Activated T-cell treated with anti-CD3 and anti-CD28 coated beads for 48 hours (primary cell): ENCODE data around the gene CUX1.

Experiments used
- DNase-seq: peaks from one replicate; pipeline ENCODE4 v3.0.0-alpha.2; 2020; ENCODE audit warnings: low read depth

The CUX1 gene

DNA sequence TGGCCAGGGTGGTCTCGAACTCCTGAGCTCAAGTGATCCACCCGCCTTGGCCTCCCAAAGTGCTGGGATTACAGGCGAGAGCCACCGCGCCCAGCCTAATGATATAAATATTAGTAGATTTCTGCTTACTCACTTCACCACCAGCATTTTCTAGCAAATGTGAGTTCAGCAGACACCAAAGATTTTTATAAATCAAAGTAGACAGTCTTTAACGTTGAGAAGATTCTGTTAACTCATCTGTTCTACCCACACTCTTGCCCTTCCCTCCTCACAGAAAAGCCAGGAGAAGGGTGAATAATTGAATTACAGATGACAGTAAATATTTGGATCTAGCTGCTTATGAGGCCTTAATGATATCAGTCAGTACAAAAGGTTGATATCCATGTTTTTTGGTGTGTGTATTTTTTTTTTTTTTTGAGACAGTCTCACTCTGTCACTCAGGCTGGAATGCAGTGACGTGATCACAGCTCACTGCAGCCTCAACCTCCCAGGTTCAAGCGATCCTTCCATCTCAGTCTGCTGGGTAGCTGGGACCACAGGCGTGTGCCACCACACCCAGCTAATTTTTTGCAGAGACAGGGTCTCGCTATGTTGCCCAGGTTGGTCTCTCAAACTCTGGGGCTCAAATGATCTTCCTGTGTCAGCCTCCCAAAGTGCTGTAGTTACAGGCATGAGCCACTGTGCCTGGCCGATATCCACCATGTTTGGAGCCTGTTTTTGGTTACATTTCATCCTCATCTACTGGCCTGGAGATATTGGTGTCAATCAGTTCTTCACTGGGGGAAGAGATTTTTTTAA, 120.5 kb downstream of the CUX1 start:
- DNase-seq: no peak

DNA sequence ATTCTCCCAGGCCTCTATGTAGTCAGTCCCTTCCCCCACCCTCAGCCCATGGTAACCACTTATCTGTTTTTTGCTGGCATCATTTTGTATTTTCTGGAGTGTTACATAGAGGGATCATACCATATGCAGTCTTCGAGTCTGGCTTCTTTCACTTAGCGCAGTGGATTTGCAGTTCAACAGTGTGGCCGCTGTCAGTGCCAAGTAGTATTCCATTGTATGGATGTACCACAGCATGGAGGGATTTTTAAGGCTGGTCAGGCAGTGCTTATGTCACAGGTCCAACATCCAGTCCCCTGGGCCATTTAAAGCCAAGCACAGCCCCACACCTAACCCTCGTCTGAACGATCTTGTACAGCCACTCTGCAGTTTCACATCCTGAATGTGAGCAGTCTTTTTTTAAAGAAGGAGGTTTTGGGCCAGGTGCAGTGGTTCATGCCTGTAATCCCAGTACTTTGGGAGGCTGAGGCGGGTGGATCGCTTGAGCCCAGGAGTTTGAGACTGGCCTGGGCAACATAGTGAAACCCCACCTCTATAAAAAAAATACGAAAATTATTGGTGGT, 121.8 kb downstream of the CUX1 start:
- DNase-seq: no peak

DNA sequence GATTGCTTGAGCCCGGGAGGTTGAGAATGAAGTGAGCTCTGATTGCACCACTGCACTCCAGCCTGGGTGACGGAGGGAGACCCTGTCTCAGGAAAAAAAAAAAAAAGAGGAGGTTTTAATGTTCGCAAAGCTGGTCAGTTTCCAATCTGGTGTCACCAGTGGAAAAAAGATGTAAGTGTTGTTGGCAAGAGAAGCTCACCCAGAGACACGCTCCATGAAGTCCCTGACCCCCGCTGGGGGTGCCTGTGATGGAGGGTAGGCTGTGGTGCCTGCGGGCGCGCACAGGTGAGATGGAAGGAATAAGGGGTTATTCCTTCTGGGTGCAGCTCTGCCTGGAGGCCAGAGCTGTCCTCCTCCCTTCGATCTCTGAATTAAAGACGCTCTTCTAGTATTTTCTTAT, 122.7 kb downstream of the CUX1 start:
- DNase-seq: no peak

DNA sequence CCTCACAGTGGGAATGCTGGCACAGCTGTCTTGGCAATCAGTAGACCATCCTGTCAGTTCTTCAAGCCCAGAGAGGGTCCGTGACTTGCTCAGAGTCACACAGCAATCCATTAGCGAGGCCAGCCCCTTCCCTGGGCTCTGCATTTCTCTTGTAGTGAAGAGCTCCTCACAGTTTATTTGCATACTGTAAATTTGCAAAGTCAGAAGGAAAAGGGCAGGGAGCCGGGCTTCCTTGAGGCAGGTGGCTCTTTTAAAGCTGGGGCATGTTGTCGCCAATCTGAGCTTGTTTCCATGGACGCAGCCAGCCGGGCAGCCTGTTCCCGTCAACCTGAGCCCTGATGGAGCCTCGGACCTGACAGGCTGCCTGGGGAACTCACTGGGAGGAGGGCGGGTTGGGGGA, 123.4 kb downstream of the CUX1 start:
- no peak for DNase-seq

DNA sequence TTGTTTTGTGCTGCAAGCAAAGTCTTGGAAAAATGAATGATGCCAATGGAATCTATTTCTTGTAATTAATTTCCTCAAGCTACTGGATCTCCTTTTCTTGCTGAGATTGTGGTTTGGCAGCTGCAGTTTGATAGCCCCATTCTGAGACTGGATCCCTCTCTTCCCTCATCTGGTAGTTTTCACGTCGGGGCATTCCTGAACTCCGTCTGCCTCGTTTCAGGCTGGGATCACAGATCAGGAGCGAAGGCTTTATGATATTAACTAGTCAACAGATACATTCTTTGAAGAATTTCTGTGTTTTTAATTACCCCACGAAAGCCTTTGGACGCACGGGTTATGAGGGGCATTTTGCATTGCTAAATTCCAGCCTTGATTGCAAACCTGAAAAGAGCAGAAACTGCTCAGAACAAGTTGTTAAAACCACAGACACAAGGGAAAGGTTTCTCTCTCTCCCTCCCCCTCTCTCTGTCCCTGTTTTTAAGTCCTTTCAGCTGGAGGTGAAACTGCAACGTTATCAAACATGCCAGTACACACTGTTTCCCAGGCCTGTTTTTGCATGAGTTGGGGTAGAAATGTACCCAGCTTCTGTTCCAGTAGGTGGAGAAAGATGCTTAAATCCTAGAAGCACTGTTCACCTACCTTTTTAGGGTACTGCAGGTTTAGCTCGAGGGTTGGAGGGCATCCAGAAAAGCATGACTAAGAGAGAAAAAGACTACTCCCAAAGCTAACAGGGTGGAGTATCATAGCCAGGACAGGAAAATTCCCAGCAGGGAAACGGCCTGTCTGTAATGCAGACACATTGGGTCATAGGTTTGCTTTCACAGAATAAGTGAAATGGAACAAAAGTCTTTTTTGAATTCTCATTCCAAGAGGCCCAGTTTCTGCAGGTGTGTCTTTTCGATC, 124.3 kb downstream of the CUX1 start:
- DNase-seq: no peak

DNA sequence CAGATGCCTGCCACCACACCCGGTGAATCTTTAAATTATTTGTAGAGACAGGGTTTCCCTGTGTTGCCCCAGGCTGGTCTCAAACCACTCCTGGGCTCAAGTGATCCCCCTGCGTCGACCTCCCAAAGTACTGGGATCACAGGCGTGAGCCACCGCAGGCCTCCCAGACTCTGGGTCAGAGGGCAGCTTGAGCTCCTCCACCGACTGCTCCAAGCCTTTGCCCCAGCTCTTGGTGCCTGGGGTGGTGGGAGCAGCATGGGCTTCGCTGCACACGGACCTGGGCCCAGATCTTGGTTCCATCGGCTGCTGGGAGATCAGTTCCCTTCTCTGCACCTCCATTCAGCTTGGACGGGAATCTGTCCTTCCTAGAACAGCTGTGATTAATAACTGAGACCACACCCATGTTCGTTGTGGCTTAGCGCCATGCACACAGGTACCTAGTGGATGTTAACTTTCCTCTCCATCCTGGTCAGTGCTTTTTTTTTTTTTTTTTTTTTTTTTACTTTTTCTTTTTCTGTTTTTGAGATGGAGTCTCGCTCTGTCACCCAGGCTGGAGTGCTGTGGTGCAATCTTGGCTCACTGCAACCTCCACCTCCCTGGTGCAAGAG, 125.3 kb downstream of the CUX1 start:
- no peak for DNase-seq

DNA sequence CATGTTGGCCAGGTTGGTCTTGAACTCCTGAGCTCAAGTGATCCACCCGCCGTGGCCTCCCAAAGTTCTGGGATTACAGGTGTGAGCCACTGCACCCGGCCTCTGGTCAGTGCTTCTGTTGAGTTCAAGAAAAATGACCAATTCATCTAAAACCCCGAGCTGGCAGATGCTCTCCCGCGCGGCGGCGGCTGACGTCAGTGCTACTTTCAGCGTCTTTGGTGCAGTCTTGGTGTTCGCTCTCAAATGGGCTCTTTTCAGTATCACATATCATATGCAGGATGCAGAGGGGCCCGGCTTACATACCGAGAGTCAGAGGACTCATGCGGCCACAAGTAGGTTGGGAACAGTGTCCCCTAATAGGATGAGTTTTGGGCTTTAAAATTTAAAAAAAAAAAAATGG, 125.9 kb downstream of the CUX1 start:
- no peak for DNase-seq

DNA sequence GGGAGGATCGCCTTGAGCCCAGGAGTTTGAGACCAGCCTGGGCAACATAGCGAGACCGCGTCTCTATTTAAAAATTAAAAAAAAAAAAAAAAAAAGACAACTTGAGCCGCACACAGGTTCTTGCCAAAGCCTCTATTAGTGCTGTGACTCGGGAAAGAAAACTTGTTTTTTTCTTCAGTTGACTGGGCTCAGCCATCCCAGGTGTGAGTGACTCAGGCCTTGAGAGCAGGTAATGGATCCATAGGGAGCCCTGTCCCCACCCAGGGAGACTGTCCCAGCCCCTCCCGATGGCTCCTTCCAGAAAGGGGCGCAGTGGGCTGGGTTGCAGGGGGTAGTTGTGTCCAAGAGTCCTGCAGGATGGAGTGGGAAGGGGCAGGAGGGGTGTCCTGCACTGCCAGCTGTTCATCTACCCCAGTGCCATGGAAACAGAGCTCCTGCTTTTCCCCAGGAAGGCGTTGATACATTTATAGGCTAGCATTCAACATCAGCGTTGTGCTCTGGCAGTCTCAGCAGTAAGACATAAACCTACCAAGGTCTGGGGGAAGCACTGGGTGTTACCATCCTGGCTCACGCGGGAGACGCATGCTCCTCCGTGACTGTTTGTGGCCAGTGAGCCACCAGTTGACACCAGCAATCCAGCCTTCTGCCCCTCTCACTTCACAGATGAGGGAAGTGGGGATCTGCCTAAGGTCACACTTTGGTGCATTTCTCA, 126.6 kb downstream of the CUX1 start:
- DNase-seq: no peak

DNA sequence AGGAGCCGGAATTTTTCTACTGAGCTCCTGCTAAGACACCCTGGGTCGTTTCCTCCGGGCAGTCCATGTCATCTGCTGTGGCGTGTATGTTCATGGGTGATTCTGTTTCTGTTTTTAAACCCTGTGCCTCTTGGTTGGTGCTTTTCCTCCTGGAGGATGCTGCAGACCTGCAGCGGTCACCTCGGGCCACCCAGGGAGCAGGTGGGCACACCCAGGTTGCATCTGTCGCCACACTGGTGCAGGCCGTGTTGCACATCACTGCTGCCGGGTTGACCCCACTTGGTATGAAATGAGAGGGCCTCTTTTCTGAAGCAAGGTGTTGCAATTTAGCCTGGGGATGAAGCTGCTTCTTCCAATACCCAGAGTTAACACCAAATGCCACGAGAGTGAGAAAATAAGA, 127.2 kb downstream of the CUX1 start:
- DNase-seq: no peak

DNA sequence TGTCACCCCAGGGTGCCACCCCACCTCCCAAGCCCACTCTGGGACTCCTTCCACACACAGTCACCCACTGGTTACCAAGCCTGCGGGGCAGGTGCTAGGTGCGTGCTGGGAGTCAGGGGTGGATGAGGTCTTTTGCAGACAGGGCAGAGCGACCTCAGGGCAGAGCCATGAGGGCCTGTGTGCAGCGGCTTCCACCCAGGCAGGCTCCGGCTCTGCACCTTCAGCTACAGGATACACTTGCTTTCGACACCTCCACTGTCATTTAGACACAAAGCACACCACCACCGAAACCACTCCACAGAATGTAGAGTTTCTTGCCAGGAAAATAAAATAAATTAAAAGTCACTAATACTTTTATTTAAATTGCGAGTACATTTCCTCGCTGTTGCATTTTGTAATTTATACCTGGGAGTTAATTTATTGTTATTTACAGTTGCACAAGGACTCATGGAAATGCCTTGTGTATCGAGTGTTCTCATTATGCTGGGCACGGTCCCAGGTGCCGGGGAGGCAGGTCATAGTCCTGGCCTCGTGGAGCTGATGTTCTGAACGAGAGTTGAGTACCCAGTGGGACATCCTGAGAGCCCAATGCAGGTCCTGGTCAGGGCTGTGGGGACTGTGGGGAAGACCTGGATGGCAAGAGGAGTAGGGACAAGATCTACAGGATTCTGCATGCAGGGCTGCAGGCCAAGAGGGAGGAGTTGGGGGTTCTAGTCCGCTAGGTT, 127.8 kb downstream of the CUX1 start:
- DNase-seq: no peak

DNA sequence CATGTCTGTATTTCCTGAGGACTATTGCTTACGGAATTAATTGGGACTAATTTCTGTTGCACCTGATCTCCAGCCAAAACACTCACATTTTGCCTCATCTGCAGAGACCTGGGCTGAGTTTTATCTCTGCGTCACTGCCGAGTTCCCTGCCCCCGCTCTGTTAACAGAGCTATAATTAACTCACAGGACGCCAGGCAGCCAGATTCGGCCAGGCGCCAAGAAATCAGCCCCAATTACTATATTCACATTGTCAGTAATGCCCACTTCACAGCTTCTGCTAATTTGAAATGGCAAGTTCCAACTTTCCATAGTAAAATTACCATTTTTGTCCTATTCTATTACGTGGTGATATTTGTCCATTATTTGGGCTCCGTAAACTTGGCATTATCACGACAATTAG, 130.5 kb downstream of the CUX1 start:
- DNase-seq: no peak

DNA sequence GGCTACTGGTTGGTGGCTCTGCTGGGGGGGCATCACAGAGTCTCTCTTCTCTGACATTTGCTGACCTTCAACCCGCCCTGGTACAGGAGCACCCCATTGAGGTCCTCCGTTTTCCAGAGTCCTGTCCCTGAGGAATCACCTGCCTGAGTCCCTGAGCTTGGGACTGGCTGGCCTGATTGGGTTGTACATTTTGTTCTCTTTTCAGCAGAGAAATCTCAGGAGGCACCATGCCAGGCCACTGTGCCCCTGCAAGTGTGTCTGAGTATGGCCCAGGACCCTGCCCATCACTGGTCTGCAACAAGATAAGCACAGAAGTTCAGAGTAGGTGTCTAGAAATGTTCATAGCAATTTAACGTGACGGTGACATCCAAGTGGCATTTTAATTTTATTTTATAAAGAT, 131.2 kb downstream of the CUX1 start:
- DNase-seq: no peak

DNA sequence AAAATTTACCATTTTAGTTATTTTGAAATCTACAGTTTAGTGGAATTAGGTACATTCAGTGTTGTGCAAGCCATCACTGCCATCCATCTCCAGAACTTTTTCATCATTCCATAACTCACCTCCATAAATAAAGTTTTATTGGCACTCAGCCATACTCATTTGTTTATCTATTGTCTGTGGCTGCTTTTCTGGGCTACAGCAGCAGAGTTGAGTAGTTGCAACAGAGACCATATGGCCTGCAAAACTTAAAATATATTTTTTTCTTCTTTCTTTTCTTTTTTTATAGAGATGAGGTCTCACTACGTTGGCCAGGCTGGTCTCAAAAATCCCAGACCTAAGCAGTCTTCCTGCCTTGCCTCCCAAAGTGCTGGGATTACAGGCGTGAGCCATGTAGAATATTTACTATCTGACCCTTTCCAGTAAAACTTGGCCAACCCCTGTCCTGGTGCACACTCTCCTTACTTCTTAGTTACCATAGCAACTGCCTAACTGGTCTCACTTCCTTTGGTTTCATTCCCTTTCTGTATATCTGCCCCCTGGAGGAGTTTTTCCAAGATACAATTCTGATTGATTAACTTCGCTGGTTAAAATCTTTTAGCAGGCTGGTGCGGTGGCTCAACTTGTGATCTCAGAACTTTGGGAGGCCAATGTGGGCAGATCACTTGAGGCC, 133.2 kb downstream of the CUX1 start:
- DNase-seq: no peak

DNA sequence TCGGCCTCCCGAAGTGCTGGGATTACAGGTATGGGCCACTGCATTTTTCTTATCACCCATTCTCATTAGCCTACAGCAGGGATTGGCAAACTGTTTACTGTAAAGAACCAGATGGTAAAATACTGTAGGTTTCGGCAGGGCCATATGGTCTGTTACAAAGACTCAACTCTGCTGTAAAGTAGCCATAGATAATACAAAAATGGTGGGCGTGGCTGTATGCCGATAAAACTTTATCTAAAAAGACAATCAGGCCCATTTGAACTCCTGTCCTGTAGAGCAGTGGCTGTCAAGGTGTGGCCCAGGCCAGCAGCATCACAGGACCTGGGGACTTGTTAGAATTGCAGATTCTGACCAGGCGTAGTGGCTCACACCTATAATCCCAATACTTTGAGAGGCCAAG, 134.3 kb downstream of the CUX1 start:
- DNase-seq: no peak

DNA sequence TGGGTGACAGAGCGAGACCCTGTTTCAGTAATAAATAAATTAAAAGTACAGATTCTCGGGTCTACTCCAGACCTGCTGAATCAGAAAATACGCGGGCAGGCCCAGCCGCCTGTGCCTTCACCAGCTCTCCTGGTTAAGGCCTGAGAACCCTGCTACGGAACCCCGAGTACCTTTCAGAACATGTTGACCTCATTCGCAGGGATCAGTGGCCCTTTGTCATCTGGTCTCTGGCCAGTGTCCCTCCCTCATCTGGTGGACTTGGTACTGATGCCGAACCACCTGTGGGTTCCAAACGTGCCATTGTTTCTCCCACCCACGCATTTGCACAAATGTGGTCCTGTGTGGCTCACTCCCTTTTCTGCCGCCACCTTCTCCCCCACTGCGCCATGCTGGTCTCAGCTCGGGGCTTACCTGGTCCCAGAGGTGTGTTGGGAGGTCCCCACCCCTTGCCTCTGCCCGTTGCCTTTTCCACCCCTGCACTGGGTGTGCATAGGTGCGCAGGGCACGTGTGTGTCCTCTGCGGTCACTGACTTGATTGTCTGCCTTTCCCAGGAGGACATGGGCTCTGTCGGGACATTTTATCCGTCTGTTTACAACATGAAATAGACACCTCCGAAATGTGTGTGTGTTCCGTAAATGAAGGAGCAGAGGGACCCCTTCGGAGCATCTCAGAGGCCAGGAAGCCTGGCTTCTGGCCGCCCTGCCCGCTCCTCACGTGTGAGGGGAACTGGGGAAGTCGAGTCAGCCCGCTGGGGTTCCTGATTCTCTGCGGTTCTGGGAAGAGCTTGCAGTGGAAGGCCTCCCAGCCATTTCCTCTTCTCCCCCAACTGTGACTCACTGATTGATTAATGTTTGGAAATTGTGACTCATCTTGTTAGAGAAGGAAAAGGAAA, 135.2 kb downstream of the CUX1 start:
- DNase-seq: no peak

DNA sequence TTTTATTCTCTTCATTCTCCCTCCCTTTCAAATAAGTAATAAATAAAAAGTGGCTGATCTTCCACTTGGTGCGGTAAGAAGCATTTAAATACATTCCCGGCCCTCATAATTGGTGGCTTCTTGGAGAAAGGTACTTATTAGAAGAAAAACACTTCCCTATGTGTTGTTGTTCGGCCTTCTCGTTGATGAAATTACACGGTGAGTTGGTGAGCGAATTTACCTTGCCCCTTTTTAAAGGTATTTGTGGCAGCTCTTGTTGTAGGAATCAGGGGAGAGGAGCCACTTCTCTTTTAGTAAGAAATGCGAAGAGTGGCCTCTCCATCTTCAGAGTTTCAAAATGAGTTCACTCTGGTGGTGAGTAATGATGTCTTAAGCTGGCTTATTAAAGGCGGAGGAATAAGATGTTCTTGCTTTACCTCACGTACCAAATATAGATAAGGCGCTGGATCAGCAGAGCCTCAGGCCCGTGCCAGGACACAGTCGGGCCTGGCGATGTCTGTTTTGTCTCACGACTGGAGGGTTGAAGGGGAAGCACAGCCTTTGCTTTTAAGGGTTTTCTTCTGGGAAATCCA, 135.9 kb downstream of the CUX1 start:
- DNase-seq: no peak

DNA sequence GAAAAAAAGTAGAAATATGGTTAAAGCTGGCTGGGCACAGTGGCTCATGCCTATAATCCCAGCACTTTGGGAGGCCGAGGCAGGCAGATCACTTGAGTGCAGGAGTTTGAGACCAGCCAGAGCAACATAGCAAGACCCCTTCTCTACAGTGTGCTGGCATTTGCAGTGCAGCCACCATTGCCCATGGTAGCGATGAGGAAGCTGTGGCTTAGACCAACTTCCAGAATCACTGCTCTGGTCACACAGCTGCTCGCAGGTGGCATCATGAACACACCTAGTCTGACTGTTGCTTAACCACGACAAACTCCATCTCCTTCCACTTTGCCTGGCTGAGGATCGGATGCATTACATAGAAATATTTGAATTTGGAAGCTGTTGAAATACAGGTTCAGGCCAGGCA, 137.1 kb downstream of the CUX1 start:
- no peak for DNase-seq

DNA sequence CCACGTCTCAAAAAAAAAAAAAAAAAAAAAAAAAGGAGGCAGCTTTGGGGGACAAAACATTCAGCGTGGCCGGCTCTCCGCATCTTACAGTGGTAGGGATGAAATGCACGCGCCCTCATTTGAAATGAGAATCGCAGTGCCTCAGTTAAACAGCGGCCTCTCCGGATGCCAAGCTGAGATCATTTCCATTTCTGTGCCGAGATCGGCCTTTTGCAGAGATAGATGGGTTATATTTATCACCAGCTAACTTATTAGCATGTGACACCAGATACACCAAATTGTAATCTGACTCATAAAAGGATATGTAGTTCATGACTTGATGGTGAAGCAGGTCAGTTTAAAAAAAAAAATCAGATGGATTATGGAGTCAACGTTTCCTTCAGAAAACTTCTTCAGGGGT, 138.7 kb downstream of the CUX1 start:
- no peak for DNase-seq
